DND-41 (cell line): ENCODE data around the gene DHRSX.

Source experiments
- ATAC-seq: fragments of 200-7000 bp; cut with Tn5 transposase; 3 replicates; pipeline ENCODE4 v1.9.1; 2021; ENCODE audit warnings: low read depth; ENCODE audit not compliant: insufficient read depth
- DNase-seq: peaks from one replicate; pipeline ENCODE4 v3.0.0-alpha.2; 2020
- H2AFZ ChIP-seq: 2 replicates; pipeline ENCODE4 v1.6.0; 2012; ENCODE audit warnings: low read depth, low read length
- H3K27ac ChIP-seq: 2 replicates; pipeline ENCODE4 v1.5.1; 2012; ENCODE audit warnings: low read length, inconsistent platforms
- H3K27me3 ChIP-seq: fragments of 200-600 bp; sonication (generic); 2 replicates; pipeline ENCODE4 v1.6.0; 2012; ENCODE audit warnings: low read length, mild to moderate bottlenecking, inconsistent platforms; ENCODE audit not compliant: insufficient read depth, poor library complexity
- H3K36me3 ChIP-seq: 2 replicates; pipeline ENCODE4 v1.5.1; 2012; ENCODE audit warnings: low read length, inconsistent platforms; ENCODE audit not compliant: insufficient read depth
- H3K4me1 ChIP-seq: 2 replicates; pipeline ENCODE4 v1.5.1; 2012; ENCODE audit warnings: mild to moderate bottlenecking, low read length; ENCODE audit not compliant: insufficient read depth
- H3K4me2 ChIP-seq: 2 replicates; pipeline ENCODE4 v1.6.0; 2012; ENCODE audit warnings: mild to moderate bottlenecking, moderate library complexity, low read length, inconsistent platforms; ENCODE audit not compliant: insufficient read depth
- H3K4me3 ChIP-seq, 2 experiments: fragments of 200-600 bp in 1 of 2; shearing (Covaris generic) in 1 of 2; 2 replicates each; pipeline ENCODE4 v1.5.1; 2012 to 2016; ENCODE audit warnings: inconsistent platforms in 2 of 2, low read length in 2 of 2, mild to moderate bottlenecking in 2 of 2, low read depth in 1 of 2, moderate library complexity in 1 of 2
- H3K79me2 ChIP-seq: 2 replicates; pipeline ENCODE4 v1.6.0; 2012; ENCODE audit warnings: low read length, inconsistent platforms; ENCODE audit not compliant: insufficient read depth
- H3K9ac ChIP-seq: 2 replicates; pipeline ENCODE4 v1.6.0; 2012; ENCODE audit warnings: low read depth, mild to moderate bottlenecking, inconsistent platforms, low read length, moderate library complexity
- H3K9me3 ChIP-seq: 2 replicates; pipeline ENCODE4 v1.5.1; 2012; ENCODE audit warnings: low read length, moderate library complexity, mild to moderate bottlenecking, inconsistent platforms; ENCODE audit not compliant: insufficient read depth, severe bottlenecking
- H4K20me1 ChIP-seq: 2 replicates; pipeline ENCODE4 v1.6.0; 2012; ENCODE audit warnings: low read length; ENCODE audit not compliant: insufficient read depth
- CTCF ChIP-seq: IDR thresholded peaks from 2 replicates; pipeline ENCODE4 v1.5.1; 2012; ENCODE audit warnings: borderline replicate concordance, low read length, moderate library complexity, mild to moderate bottlenecking; ENCODE audit not compliant: poor library complexity, severe bottlenecking; ENCODE audit errors: extremely low read depth
- EZH2 ChIP-seq: IDR thresholded peaks from 3 replicates; pipeline ENCODE4 v1.6.1; 2012; ENCODE audit warnings: borderline replicate concordance, low read depth, mild to moderate bottlenecking, moderate library complexity, low read length, inconsistent platforms; ENCODE audit not compliant: severe bottlenecking

DHRSX gene

DNA sequence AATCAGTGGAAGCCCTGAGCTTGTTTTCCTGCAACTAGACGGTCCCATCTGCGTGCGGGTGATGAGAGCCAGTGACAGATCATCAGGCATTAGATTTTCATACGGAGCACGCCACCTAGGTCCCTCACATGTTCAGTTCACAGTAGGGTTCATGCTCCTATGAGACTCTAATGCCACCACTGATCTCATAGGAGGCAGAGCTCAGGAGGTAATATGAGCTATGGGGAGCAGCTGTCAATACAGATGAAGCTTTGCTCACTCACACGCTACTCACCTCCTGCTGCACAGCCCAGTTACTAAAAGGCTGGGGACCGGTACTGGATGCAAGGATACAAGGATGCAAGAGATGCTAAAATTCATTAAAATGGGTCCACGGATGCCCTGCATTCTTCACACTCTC, 61.2 kb downstream of the DHRSX start:
- ATAC-seq (no peak), DNase-seq (no peak)
- Histone ChIP-seq H3K27ac (no peak overlapping the region), H3K9ac (no peak overlapping the region), H3K27me3 (no peaks in the 10 kb centered on the region), H3K9me3 (no peaks in the 10 kb centered on the region), H3K4me2 (no peak overlapping the region), H4K20me1 (no peaks in the 10 kb centered on the region), H2AFZ (no peak overlapping the region), H3K4me1 (no peaks in the 10 kb centered on the region), H3K79me2 (peaks cover 9% of the 10 kb centered on the region; the same call in 1 of the 2 replicates), H3K4me3 (no peak overlapping the region), H3K36me3 (peaks cover 10% of the 10 kb centered on the region; the same call in 1 of the 2 replicates)
- TF ChIP-seq EZH2 (no peak), CTCF (no peak)

GRCh38 chrX:2435465-2435864, 65.3 kb downstream of the DHRSX start:
- Histone ChIP-seq H3K27me3 (no peaks in the 10 kb centered on the region), H2AFZ (no peak overlapping the region), H3K4me2 (no peak overlapping the region)

GRCh38 chrX:2434270-2435163, 66.3 kb downstream of the DHRSX start:
- no peak for TF ChIP-seq EZH2
- TF ChIP-seq CTCF: no peak
- Histone ChIP-seq H3K4me2 (no peak overlapping the region), H3K9ac (no peak overlapping the region), H3K36me3 (peaks cover 8% of the 10 kb centered on the region; the same call in 1 of the 2 replicates), H3K79me2 (peaks cover 3% of the 10 kb centered on the region; the same call in 1 of the 2 replicates), H3K4me1 (no peaks in the 10 kb centered on the region), H3K9me3 (no peaks in the 10 kb centered on the region), H4K20me1 (no peaks in the 10 kb centered on the region), H3K4me3 (no peak overlapping the region), H3K27me3 (no peaks in the 10 kb centered on the region), H3K27ac (no peak overlapping the region), H2AFZ (no peak overlapping the region)
- no peak for ATAC-seq
- no peak for DNase-seq

More at GRCh38 chrX:2435465-2435864, 65.3 kb downstream of the DHRSX start:
- Histone ChIP-seq H3K9me3 (no peaks in the 10 kb centered on the region), H3K4me3 (no peak overlapping the region), H3K79me2 (peaks cover 3% of the 10 kb centered on the region; the same call in 1 of the 2 replicates), H3K9ac (no peak overlapping the region), H3K36me3 (peaks cover 11% of the 10 kb centered on the region; the same call in 1 of the 2 replicates), H3K4me1 (no peaks in the 10 kb centered on the region), H3K27ac (no peak overlapping the region), H4K20me1 (no peaks in the 10 kb centered on the region)
- DNase-seq: no peak
- no peak for TF ChIP-seq EZH2
- no peak for TF ChIP-seq CTCF
- ATAC-seq: no peak
